Panc1 (cell line): ENCODE data around the gene C5AR1. TPM values are rescaled to one million over a fixed set of nuclear protein-coding genes. Genes with fewer than 3 reads are reported as not detected.
A peak's percentile ranks its signal among the peaks of the same experiment; 100 is the strongest.

Experiments used
- ATAC-seq: fragments of 200-7000 bp; cut with Tn5 transposase; 2 replicates; pipeline ENCODE4 v1.9.1; 2020; ENCODE audit warnings: mild to moderate bottlenecking, moderate library complexity
- BruUV-seq: library from RNA; stranded (reverse); fragments of 400-500 nt; replicated peaks from 2 replicates; lab custom pipeline; 2021; lab: Mats Ljungman, UMichigan
- CTCF ChIA-PET: fragments of 300-600 bp; sonication (Branson Sonifier 250); formaldehyde crosslinking; loops from one replicate; lab custom pipeline; 2022; ENCODE audit warnings: antibody characterized with exemption; lab: Charles Lee
- POLR2A ChIA-PET: fragments of 300-600 bp; sonication (Branson Sonifier 250); formaldehyde crosslinking; loops from one replicate; lab custom pipeline; 2022; ENCODE audit warnings: antibody characterized with exemption; lab: Charles Lee
- DNase-seq: peaks from one replicate; pipeline ENCODE4 v3.0.0-alpha.2; 2010; ENCODE audit warnings: low read depth, low spot score
- H3K27ac ChIP-seq: 2 replicates; pipeline ENCODE4 v1.5.1; 2011; ENCODE audit warnings: mild to moderate bottlenecking, low read length, inconsistent platforms
- H3K27me3 ChIP-seq: fragments of 200-500 bp; sonication (Bioruptor generic); 2 replicates; pipeline ENCODE4 v1.6.0; 2014; ENCODE audit warnings: low read length, inconsistent platforms; ENCODE audit not compliant: control insufficient read depth, insufficient read depth
- H3K36me3 ChIP-seq: fragments of 200-500 bp; sonication (Bioruptor generic); 2 replicates; pipeline ENCODE4 v1.5.1; 2014; ENCODE audit warnings: inconsistent platforms, mild to moderate bottlenecking, low read length, moderate library complexity; ENCODE audit not compliant: control insufficient read depth, insufficient read depth
- H3K4me1 ChIP-seq: 2 replicates; pipeline ENCODE4 v1.5.1; 2011; ENCODE audit warnings: inconsistent platforms, mild to moderate bottlenecking, low read length, moderate library complexity; ENCODE audit not compliant: control insufficient read depth, insufficient read depth
- H3K4me3 ChIP-seq, 2 experiments: 2 replicates each; pipeline ENCODE4 v1.5.1; 2011 to 2012; ENCODE audit warnings: low read depth in 2 of 2, low read length in 2 of 2, mild to moderate bottlenecking in 2 of 2, inconsistent platforms in 1 of 2, moderate library complexity in 1 of 2
- H3K9me3 ChIP-seq: fragments of 200-500 bp; sonication (Bioruptor generic); 2 replicates; pipeline ENCODE4 v1.5.1; 2014; ENCODE audit warnings: low read depth, mild to moderate bottlenecking, inconsistent platforms, low read length, moderate library complexity; ENCODE audit not compliant: control insufficient read depth, insufficient read depth
- CTCF ChIP-seq: fragments of 450-650 bp; IDR thresholded peaks from 2 replicates; pipeline ENCODE4 v1.5.1; 2017; ENCODE audit warnings: mild to moderate bottlenecking
- POLR2AphosphoS5 ChIP-seq: IDR thresholded peaks from 2 replicates; pipeline ENCODE4 v1.6.1; 2012; ENCODE audit warnings: mild to moderate bottlenecking, low read depth, low read length, moderate library complexity
- REST ChIP-seq, 2 experiments: IDR thresholded peaks; 2 replicates each; pipeline ENCODE4 v1.6.1; 2011 to 2012; ENCODE audit warnings: low read depth in 2 of 2, control low read depth in 1 of 2, low read length in 1 of 2, mild to moderate bottlenecking in 1 of 2, moderate library complexity in 1 of 2; ENCODE audit not compliant: insufficient read depth in 1 of 2
- SIN3A ChIP-seq: IDR thresholded peaks from 2 replicates; pipeline ENCODE4 v1.6.1; 2012; ENCODE audit warnings: low read depth, mild to moderate bottlenecking, low read length, moderate library complexity, borderline replicate concordance; ENCODE audit not compliant: insufficient read depth
- TCF7L2 ChIP-seq: IDR thresholded peaks from 2 replicates; pipeline ENCODE4 v1.6.1; 2011; ENCODE audit warnings: mild to moderate bottlenecking, low read depth, low read length, inconsistent platforms
- in situ Hi-C: cut with HindIII; loops from 2 replicates; pipeline ENCODE4 v1.10.0; 2016; ENCODE audit warnings: low sequenced_read_pairs, low pct_unique_long_range_greater_than_20kb
- intact Hi-C: fragments of 100-400 bp; cut with micrococcal nuclease; formaldehyde crosslinking; loops from one replicate; pipeline ENCODE4 v1.10.0; 2022; ENCODE audit not compliant: unreplicated experiment
- total RNA-seq: library from RNA; stranded (reverse); gene quantifications from one replicate; pipeline ENCODE4 v1.2.1, GENCODE V29; 2021; ENCODE audit not compliant: unreplicated experiment

Gene C5AR1
- total RNA-seq, 1 experiment from 2014 or later, result 2.7 TPM

GRCh38 chr19:47271949-47272348 is 37.7 kb upstream of the C5AR1 start:
- no peak for DNase-seq
- H3K27me3 ChIP-seq, result no peaks in the 10 kb centered on the region
- intact Hi-C loops (no loop called here), in situ Hi-C loops (no loop called here)
- ATAC-seq, result no peak
- H3K4me1 ChIP-seq, result peaks cover 9% of the 10 kb centered on the region
- peaks cover 2% of the 10 kb centered on the region; the same call in 1 of the 2 replicates for H3K36me3 ChIP-seq
- H3K27ac ChIP-seq, result no peak overlapping the region
- BruUV-seq, result no TSS peak
- ChIA-PET CTCF (no interaction called here), POLR2A (interaction anchor here (0.6 kb wide), 1 partner anchor 15 kb away, joined by 4 read pairs; the partner anchor contains the start of gene CCDC9)
- H3K4me3 ChIP-seq, result no peak overlapping the region
- TF ChIP-seq REST (IDR thresholded peaks at IDR 0.05; ENCODE audit: insufficient read depth in 1 of 2, low read depth in 2 of 2, low read length in 1 of 2) (no peak), POLR2AphosphoS5 (no peak), CTCF (no peak), SIN3A (no peak), TCF7L2 (no peak)
- H3K9me3 ChIP-seq, result no peaks in the 10 kb centered on the region

GRCh38 chr19:47272448-47273312 is 37.0 kb upstream of the C5AR1 start:
- peak; percentile 42 for ATAC-seq
- intact Hi-C loops (no loop called here), in situ Hi-C loops (no loop called here)
- peaks cover 2% of the 10 kb centered on the region; the same call in 1 of the 2 replicates for H3K36me3 ChIP-seq
- H3K9me3 ChIP-seq, result no peaks in the 10 kb centered on the region
- ChIA-PET POLR2A (interaction anchor here (0.6 kb wide), 1 partner anchor 16 kb away, joined by 4 read pairs; the partner anchor contains the start of gene CCDC9), CTCF (no interaction called here)
- H3K4me1 ChIP-seq, result peaks cover 9% of the 10 kb centered on the region
- H3K27me3 ChIP-seq, result no peaks in the 10 kb centered on the region
- DNase-seq, result no peak
- H3K4me3 ChIP-seq, result peak overlapping the region; percentile 64 to 65
- no TSS peak for BruUV-seq
- TF ChIP-seq TCF7L2 (no peak), CTCF (no peak), SIN3A (no peak), REST (IDR thresholded peaks at IDR 0.05; ENCODE audit: insufficient read depth in 1 of 2, low read depth in 2 of 2, low read length in 1 of 2) (no peak), POLR2AphosphoS5 (no peak)
- peak overlapping the region; percentile 91 for H3K27ac ChIP-seq
